ENCODE results near the gene SLC7A9.
"Not testable (repeated sequence)": the region's sequence is repeated elsewhere in the genome, so short reads cannot be mapped to it uniquely, and the experiment has no call there.

SLC7A9 gene

GRCh38 chr19:32800754-32801153 is 68.8 kb downstream of the SLC7A9 start:
- no peak for DNase-seq (ENCODE audit: low read depth)

DNA sequence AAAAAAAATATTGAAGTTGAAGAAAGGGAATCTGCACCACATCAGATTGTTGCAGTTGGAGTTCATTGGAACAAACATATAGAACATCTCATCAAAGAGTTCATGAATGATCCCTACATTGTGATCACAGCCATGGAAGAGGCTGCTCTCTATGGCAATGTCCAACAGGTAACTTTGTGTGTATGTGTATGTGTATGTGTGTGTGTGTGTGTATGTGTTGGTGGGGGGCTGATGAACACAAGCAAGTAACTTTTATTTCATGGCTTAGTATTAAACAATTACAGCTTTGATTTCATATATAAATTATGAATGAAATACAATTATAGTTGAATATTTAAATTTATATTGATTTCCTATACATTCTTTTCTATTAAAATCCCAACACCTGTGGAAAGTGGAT is 69.4 kb downstream of the SLC7A9 start:
- no peak for DNase-seq (ENCODE audit: low read depth)

- DNase-seq (ENCODE audit: low read depth): no peak
These were observed 71.4 kb downstream of the SLC7A9 start for GRCh38 chr19:32798201-32798600.

GRCh38 chr19:32789429-32789828 is 80.1 kb downstream of the SLC7A9 start:
- no peak for DNase-seq (ENCODE audit: low read depth)

DNA sequence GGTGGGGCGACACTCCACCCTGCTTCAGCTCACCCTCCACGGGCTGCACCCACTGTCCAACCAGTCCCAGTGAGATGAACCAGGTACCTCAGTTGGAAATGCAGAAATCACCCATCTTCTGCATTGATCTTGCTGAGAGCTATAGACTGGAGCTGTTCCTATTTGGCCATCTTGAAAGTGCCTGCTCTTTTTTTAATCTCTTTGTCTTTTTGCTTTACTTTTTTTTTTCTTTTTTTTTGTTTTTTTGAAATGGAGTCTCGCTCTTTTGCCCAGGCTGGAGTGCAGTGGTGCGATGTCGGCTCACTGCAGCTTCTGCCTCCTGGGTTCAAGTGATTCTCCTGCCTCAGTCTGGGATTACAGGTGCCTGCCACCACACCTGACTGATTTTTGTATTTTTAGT is 81.7 kb downstream of the SLC7A9 start:
- DNase-seq (ENCODE audit: low read depth): not testable (repeated sequence)

GRCh38 chr19:32787161-32787813 is 82.3 kb downstream of the SLC7A9 start:
- not testable (repeated sequence) for DNase-seq (ENCODE audit: low read depth)

- not testable (repeated sequence) for DNase-seq (ENCODE audit: low read depth)
These were observed 87.5 kb downstream of the SLC7A9 start for GRCh38 chr19:32782089-32782488.

- no peak for DNase-seq (ENCODE audit: low read depth)
These were observed 88.3 kb downstream of the SLC7A9 start for GRCh38 chr19:32781280-32781679.

Data from GM04503 (cell line).